UCSD-AML1 (cell line): ENCODE data around the gene PES1.
"Not testable (repeated sequence)": the region's sequence is repeated elsewhere in the genome, so short reads cannot be mapped to it uniquely, and the experiment has no call there.

ENCODE experiments used
- DNase-seq: peaks from one replicate; lab custom pipeline; 2025; ENCODE audit not compliant: unreplicated experiment; lab: John Stamatoyannopoulos, UW

Gene PES1

DNA sequence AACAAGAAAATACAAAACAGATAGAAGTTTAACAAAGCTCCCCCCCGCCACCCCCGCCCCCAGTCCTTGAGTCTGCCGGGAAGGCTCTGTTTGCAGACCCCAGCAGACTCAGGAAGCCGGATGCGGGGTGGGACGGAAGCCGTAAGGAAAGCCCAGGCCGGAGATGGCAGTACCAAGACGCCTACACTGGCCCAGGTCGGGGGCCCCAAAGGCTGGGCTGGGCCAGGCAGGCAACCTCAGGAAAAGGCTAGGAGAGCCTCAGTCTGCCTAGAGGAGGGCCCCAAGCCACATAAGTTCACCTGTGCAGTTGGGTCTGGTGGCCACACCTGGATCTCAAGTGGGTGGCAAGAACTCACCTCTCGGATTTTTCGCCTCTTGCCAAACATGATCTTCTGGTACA is 13.2 kb downstream of the PES1 start:
- no peak for DNase-seq

DNA sequence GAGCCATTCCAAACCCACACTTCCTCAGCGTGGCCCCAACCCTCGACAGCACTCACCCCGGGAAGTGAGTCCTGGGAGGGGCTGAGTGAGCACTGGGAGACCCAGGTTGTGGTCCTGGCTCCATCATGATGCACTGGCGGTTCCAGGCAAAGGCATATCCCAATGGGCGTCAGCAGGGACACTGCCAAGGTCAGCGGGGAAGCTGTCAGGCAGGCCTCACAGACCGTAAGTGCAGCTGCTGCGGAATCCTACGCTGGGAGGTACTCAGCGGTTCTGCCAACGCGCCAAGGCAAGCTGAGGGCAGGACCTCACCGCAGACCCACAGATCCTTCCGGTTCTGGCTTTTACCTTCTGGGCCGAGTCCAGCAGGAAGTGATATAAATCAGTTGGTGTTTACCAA is 15.9 kb downstream of the PES1 start:
- no peak for DNase-seq

DNA sequence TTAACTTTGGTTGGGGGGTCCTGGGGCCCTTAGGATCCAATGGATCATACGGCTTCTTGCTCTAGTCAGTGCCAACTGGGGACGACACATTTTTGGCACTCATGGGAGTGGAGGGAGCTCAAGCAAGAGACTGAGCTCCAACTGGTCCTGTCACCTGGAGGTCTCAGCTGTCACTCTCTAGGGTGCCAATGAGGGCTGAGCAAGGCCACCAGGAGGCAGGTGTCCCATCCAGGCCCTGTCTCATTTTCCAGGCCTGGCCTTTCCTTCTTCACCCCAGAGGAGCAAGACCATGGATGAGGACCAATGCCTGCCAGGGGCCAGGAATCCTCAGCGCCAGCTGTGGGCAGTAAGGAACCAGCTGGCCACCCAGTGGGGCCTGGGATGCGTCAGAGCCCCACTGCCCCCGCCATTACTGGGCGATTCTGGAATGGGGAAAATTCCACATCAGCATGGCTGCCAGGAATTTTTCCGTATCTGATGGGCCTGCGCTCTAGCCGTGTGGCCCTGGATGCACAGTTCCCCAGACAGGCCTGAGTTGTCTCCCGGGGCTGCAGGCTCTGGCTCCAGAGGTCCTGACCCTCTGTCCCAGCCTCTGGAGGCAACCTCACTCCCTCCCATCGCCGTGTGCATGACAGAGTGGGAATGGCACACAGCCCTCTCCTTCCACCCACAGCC is 16.6 kb downstream of the PES1 start:
- DNase-seq, result no peak

DNA sequence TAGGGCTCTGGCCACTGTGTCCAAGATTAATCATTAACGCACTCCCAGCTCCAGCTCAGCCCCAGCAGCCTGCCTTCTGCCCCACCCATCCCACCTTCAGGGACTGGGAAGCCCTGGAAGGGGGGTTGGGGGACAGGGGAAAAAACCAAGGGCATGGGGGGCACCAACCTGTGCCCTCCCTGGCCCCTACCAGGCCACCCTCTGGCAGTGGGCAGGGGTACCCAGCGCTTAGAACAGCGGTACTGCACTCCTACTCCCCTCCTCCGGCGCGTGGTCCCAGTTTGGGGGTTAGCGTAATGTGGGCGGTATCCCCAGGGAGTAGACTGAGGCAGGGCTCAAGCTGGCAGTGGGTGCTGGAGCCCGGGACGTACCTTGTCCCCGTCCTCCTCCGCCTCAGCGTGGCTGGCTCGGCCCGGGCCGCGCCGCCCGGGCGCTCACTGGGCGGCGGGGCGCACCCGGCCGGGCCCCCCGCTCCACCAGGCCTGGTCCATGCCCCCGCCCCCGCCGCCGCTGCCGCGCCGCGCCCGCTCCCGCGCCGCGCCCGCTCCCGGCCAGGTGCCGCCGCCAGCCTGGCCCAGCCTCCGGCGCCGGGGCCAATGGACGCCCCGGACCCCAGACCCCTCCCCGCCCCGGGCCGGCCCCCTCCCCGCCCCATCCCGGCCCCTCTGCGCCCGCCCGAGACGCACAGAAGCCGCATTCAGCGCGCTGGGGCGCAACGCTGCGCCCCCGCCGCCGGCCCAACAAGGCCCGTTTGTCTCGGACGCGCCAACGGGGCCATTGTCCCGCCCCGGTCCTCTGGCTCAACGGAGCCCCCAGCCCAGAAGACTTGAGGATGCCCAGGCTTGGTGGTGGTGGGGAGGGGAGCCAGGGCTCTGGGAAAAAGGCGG is 17.4 kb downstream of the PES1 start, which contains the start of gene GAL3ST1:
Gene GAL3ST1, minus strand, starts transcription at position 571 of the 887 bp plus-strand sequence. CDS start 17,273 bp downstream, outside the sequence.
- DNase-seq, result no peak

DNA sequence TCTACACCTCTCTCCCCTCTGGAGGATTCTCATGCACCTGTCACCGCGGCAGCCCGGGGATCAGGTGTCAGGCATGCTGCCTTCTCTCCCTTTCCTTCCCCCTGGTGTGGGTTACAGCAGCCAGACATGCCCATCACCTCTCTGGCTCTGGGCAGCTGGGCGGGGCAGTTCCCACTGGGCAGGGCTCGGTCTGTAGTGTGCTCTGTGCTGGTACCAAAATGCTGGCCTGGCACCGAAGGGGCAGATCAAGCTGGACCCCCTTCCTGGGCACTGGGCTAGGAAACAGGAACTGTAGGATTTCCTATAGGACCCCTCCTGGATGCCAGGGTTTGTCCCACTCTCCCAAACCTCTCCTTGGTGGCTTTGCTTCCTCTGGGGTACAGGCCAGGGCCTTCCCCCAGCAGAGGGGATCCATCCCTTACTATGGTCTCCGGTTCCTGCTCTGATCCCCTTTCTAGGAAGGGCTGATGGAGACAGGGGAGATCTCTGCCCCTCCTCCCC is 18.1 kb downstream of the PES1 start:
- no peak for DNase-seq

DNA sequence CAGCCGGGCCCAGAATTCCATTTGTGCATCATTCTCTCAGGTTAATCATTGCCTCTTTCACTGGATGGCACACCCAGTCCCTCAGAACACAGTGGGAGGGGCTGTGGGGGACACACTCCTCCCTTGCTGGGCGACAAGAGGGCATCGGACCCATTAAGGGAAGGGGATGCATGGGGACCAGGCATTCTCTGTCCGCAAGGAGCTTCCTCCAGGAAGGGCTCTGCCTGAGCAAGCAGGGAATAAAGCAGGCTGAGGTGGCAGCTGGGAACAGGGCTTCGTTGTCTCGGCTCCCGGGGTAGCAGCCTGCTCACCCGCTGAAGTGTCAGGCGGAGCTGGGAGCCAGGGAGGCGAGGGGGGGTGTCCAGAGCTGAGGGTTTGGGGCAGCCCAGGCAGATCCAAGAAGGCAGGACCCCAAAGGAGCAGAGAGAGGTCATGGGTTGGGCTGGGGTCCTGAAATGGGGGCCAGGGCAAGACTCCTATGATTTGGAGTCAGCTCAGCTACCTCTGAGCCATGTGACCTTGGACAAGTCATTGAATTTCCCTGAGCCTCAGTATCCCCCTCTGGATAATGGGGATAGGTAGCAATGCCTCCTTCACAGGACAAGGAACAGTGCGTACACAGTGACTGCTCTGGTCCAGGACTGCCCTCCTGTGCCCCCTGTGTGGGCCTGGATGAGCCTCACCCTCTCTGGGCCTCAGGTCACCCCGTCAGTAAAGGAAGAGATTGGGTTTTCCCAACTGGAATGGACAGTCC is 18.7 kb downstream of the PES1 start:
- no peak for DNase-seq

DNA sequence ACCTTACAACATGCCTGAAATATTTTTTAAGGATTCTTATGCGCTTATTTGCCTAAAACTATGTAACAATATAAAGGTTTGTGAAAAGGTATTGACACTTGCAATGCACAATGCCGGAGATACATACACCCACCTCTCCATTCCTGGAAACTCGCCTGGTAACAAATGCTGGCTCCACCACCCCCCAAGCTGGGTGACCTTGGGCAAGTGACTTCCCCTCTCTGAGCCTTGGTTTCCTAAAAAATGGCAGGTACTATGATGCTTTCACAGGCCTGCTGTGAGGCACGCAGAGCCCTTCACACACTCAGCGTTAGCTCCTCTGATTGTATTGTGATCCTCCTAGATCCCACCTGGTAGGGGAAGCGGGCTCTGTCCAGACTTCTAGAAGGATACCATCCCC is 19.5 kb downstream of the PES1 start:
- no peak for DNase-seq

DNA sequence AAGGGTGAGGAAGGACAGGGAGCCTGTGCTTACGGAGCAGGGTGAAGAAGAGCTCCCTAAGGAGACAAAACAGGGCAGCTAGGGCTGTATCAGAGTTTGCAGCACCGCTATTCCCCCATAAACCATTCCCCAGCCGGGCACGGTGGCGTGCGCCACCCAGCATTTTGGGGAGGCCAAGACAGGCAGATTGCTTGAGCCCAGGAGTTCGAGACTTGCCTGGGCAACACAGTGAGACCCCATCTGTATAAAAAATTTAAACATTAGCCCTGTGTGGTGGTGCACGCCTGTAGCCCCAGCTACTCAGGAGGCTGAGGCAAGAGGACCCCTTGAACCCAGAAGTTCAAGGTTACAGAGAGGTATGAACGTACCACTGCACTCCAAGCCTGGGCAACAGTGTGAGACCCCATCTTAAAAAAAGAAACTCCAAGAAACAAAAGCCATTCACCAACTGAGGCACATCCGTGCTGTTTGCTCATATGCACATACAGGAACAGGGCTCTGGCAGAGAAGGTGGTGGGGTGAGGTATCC is 22.0 kb downstream of the PES1 start:
- no peak for DNase-seq

DNA sequence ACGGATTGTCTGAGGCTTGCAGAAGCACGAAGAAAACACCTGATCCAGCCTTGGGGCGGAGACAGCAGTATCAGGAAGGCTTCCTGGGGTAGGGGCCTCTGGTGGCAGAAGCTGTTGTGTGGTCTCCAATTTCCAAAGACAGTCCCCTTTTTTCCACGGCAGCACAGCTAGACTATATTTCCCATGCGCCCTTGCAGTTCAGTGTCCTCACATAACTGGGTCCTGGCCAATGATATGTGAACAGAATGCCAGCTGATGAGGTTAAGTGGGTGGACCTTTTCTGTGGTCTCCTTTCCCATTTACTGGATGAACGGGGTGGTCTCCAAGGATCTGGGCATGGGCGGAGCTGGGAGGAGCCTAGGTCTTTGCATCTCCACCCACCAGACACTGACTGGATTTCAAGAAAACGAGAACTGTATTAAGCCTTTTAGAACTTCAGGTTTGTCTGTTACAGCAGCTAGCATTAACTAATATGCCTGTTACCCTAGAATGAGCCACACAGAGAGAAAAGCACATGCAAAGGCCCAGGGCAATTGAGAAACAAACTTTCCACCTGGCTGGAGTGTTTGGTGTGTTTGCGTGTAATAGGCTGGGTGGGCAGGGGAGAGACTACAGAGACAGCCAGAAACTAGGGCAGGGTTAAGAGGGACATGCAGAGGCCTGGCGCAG is 23.4 kb downstream of the PES1 start:
- no peak for DNase-seq

DNA sequence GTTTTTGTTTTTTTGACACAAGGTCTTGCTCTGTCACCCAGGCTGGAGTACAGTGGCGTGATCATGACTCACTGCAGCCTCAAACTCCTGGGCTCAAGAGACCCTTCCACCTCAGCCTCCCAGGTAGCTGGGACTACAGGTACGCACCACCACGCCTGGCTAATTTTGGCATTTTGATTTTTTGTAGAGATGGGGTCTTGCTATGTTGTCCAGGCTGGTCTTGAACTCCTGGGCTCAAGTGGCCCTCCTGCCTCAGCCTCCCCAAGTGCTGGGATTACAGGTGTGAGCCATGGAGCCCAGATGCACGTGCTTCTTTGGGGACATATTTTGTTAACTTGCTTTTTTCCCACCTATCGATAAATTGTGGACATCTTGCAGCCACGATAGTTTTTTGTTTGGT is 24.4 kb downstream of the PES1 start:
- not testable (repeated sequence) for DNase-seq

DNA sequence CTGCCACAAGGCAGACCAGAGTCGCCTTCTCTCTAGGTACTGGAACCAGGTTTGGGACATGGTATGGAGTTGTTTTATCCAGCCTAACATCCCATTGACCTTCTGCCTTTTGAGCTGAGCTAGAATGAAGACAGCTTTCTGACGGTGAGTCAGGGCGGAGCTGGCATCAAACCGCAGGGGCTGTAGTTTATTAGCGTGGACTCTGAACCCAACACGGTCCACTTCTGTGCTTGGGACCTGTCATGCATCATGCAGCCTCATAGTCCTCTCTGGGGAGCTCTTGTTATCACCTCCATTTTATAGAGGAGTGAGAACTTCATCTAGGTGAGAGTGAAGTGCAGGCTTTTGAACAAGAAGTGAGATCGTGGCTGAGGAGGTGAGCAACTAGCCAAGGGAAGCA is 25.6 kb downstream of the PES1 start:
- DNase-seq, result no peak

DNA sequence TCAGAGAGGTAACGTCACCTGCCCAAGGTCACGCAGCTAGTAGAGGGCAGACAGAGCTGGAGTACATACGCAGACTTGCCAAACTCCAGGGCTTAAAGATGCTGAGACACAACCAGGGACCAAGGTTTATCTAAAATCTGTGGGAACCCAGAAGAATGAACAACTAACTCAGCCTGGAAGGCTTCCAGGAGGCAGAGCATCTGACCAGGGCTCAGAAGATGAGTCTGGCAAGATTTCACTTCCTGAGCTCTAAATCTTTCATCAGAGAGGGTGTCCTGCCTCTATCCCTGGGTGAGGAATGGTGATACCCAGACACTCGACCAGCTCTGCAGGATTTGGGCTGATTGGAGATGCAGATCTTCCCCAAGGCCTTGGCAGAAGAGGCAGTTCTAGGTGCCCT is 26.4 kb downstream of the PES1 start:
- no peak for DNase-seq

DNA sequence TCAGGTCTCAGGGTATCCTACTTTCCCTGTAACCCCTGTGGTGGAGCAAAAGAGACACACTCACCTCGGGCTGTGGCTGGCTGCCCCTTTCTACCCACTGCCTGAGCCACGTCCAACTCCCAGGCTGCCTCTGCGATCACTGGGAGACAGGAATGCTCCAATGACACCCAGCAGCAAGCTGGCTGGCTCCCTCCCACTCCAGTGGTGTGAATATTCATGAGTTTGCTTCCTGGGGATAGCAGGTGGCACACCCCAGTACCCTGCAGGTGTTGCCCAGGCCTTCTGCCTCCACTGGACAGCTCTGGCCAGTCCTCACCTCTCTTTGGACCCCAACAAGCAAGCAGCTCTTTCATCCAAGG is 27.0 kb downstream of the PES1 start:
- DNase-seq, result no peak

DNA sequence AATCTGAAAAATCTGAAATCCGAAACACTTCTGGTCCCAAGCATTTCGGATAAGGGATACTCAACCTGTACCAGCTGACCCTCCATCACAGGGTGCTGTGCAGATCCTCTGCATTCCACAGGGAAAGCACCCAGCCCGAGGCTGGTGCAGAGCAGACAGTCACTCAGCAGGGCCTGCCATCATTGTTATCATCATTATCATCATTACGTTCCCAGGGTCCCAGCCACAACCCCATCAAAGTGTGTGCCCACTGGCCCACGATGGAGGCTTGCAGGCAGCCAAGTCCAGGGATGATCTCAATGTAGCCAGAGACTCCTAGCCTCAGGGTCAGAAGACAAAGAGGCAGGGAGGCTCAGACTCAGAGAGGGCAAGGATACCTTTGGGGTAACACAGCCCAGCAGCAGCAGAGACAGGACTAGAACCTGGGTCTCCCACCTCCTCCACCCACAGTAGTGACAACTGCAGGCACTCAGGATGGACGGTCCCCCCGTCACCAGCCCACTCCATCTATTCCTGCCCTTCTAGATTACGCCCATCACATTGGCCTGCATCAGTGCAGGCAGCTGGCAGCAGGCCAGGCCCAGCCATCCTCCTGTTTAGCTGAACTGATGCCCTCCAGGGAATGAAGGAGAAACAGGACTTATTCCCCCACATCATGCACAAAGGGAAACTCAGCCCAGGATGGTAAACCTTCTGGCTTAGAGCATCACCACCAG is 27.5 kb downstream of the PES1 start:
- DNase-seq, result no peak

DNA sequence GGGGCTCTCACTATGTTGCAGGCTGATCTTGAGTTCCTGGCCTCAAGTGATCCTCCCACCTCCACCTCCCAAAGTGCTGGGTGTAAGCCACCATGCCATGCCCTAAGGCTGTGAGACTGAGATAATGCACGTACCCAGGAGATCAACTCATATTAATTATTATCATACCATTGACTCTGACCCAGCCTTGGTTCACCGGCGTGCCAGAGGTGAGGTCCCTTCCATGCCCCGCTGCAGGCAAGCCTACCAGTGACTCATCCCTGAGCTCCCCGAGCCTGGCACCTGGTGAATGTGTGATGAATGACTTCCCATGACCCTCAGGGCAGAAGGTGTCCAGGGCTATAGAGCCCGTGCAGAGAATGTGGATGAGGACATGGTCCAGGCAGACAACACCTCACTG is 29.3 kb downstream of the PES1 start:
- DNase-seq, result no peak

DNA sequence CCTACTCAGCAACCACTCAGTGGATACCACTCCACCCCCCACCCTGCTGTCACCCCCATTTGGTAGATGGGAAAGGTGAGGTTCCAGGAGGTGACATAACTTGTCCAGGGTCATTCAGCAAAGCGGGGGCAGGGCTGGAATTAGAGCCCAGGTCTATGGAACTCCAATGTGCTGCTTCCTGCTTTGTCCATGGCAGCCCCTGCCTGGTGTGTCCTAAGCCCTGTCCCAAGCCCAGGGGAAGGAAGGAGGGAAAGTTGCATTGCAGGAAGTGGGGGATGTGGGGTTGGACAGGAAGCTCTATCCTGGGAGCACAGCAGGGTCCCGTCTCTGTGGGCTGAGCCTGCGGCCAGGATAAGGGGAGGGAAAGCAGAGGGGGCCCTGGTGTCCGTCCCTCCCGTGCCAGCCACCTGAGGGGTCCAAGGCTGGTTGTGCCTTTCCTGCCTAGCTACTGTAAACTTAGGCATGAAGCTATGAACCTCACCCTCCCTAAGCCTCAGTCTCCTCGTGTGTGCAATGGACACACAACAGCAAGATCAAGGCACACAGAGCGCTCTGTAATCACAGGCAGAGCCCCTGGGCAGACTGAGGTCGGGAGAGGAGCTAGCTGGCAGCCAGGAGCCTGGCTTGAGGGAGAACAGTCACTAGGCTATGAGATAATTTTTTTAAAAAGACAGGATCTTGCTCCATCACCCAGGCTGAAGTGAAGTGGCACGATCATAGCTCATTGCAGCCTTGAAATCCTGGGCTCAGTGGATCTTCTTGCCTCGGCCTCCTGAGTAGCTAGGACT is 30.1 kb downstream of the PES1 start:
- no peak for DNase-seq

DNA sequence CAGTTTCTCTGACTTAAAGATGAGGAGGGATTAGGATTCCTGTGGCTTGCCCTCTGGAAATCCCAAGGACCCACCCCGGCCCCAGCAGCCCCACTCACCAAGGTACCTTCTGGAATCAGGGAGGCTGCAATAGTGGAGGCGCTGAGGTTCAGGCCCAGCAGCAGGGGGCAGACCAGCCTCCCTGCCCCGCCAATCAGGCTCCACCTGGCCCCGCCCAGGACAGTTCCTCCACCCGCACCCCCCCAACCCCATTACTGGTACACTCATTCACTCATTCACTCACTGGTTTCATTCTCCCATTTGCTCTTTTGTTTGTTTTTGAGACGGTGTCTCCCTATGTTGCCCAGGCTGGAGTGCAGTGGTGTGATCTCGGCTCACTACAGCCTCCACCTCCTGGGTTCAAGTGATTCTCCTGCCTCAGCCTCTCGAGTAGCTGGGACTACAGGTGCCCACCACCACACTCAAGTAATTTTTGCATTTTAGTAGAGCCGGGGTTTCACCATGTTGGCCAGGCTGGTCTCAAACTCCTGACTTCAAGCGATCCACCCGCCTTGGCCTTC is 31.0 kb downstream of the PES1 start:
- not testable (repeated sequence) for DNase-seq

DNA sequence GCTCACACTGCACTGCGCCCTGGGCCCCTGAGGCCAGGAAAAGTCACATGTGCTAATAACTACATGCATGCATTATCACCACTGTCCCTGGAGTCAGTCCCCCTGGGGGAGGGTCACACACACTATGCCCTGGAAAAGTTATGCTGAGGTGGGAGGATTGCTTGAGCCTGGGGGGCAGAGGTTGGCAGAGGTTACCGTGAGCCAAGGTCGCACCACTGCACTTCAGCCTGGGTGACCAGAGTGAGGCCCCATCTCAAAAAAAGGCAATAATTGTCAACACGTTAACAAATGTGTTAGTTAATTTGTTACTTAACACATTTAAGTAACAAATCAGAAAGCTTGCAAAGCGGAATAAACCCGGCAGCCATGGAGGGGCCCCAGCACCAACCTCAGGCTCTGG is 31.8 kb downstream of the PES1 start:
- no peak for DNase-seq

DNA sequence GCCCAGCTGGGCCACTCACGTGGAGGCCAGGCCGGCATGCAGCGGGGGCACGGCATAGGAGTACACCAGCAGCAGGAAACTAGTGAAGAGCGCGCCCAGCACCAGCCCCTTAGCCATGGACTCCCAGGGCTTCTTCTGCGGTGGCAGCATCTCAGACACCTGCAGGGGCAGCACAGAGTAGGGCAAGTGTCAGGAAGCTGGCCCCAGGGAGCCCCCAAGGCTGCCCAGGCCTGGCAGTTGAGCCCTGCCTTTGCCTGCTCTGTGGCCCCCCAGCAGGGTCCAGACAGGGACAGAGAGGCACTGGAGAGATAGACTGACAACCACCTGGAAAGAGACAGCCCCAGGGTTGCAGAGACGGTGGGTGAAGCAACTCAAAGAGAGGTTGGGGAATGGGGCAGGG is 34.5 kb downstream of the PES1 start:
- DNase-seq, result no peak
